ENCODE results near the gene CABP4.

GRCh38 chr11:67405688-67406339 is 49.3 kb upstream of the CABP4 start:
- no peak for TF ChIP-seq POLR2AphosphoS5 (IDR thresholded peaks at IDR 0.05)
- no peak for TF ChIP-seq CTCF (IDR thresholded peaks at IDR 0.05)
